Spleen (tissue), 7 donors: ENCODE data around the gene PSMB1.

Experiments
- CTCF ChIP-seq, 11 experiments: fragments of 200-600 bp in 7 of 11; fragments of 450-650 bp in 4 of 11; sonication (generic) in 4 of 11; IDR thresholded peaks in 8 of 11; conservative IDR thresholded peaks in 3 of 11; 1 replicate in 7 of 11; 2 replicates in 4 of 11; pipeline versions ENCODE4 v1.4.0 to v1.8.0; 2016 to 2021; ENCODE audit warnings: antibody characterized with exemption in 11 of 11, inconsistent platforms in 4 of 11, mild to moderate bottlenecking in 1 of 11
- POLR2A ChIP-seq, 3 donors: fragments of 450-650 bp; IDR thresholded peaks; one replicate each; pipeline ENCODE4 v1.5.1; 2017; ENCODE audit warnings: antibody characterized with exemption in 3 of 3, mild to moderate bottlenecking in 1 of 3
- donor health status: DM: no; HTN: no; CAD: no; lungs with moderate emphysema.
- donor health status: DM: no; HTN: no; CAD: no.
- donor health status: DM: no; HTN: no; CAD: no.

GRCh38 chr6:170584954-170585498 is 31.9 kb upstream of the PSMB1 start:
- no peak for TF ChIP-seq CTCF (IDR thresholded peaks at IDR 0.05 in 8 of 11, conservative IDR thresholded peaks at IDR 0.05 in 3 of 11)
- no peak for TF ChIP-seq POLR2A (IDR thresholded peaks at IDR 0.05)
